Epithelial cell of prostate (primary cell): ENCODE measurements around the gene SMIM3.
A peak's percentile ranks its signal among the peaks of the same experiment; 100 is the strongest.
"Not testable (repeated sequence)": the region's sequence is repeated elsewhere in the genome, so short reads cannot be mapped to it uniquely, and the experiment has no call there.

ENCODE experiments used
- DNase-seq: peaks from one replicate; pipeline ENCODE4 v3.0.0-alpha.2; 2011; ENCODE audit warnings: low read depth, low spot score
- H3K27ac ChIP-seq: fragments of 450-650 bp; 2 replicates; pipeline ENCODE4 v1.5.1; 2017; ENCODE audit warnings: mild to moderate bottlenecking

Gene SMIM3

DNA sequence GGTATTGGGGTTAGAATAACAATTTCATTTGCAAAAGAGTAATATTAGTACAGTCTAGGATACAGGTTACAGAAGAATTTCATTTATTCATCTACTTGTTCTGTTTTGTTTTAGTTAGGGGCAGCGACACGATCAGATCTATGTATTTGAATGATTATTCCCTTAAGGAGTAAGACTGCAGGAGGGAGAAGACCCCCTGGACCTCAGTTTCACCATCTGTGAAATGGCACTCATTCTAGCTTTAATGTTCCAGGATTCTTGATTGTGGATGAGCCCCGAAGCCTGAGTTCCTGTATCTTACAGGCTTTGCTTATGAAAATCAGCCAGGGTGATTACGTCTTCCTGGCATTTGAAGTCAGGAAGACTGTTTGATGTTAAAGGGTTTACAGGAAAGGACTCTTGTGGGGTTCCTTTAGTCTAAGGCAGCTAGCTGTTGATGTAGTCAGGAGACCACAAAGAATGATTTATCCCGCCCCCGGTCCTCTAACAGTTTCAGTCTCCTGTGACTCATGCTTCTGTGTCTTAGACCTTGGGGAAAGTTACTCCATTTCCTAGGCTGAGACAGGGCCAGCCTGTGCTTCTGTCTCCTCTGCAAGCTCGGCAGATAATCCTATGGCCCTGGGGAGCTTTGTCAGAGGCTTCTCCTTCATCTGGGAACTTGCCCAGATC, 11.5 kb downstream of the SMIM3 start:
- H3K27ac ChIP-seq, result peak overlapping the region; percentile 85

GRCh38 chr5:150791536-150791935, 13.0 kb downstream of the SMIM3 start:
- DNase-seq, result no peak
- H3K27ac ChIP-seq, result peak overlapping the region; percentile 85

More for the DNA sequence above, 11.5 kb downstream of the SMIM3 start:
- DNase-seq, result peak; percentile 96

DNA sequence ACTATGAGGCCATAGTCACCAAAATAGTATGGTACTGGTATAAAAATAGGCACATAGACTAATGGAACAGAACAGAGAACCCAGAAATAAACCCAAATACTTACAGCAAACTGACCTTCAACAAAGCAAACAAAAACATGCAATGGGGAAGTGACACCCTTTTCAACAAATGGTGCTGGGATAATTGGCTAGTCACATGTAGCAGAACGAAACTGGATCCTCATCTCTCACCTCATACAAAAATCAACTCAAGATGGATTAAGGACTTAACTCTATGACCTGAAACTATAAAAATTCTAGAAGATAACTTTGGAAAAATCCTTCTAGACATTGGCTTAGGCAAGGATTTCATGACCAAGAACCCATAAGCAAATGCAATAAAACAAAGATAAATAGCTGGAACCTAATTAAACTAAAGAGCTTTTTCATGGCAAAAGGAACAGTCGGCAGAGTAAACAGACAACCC, 14.9 kb downstream of the SMIM3 start:
- not testable (repeated sequence) for DNase-seq

GRCh38 chr5:150794927-150795326, 16.4 kb downstream of the SMIM3 start:
- no peak overlapping the region for H3K27ac ChIP-seq
- DNase-seq, result no peak

More for the DNA sequence above, 14.9 kb downstream of the SMIM3 start:
- not testable (repeated sequence) for H3K27ac ChIP-seq

- no peak overlapping the region for H3K27ac ChIP-seq
- no peak for DNase-seq
These were observed 18.8 kb downstream of the SMIM3 start for GRCh38 chr5:150797384-150797783.

DNA sequence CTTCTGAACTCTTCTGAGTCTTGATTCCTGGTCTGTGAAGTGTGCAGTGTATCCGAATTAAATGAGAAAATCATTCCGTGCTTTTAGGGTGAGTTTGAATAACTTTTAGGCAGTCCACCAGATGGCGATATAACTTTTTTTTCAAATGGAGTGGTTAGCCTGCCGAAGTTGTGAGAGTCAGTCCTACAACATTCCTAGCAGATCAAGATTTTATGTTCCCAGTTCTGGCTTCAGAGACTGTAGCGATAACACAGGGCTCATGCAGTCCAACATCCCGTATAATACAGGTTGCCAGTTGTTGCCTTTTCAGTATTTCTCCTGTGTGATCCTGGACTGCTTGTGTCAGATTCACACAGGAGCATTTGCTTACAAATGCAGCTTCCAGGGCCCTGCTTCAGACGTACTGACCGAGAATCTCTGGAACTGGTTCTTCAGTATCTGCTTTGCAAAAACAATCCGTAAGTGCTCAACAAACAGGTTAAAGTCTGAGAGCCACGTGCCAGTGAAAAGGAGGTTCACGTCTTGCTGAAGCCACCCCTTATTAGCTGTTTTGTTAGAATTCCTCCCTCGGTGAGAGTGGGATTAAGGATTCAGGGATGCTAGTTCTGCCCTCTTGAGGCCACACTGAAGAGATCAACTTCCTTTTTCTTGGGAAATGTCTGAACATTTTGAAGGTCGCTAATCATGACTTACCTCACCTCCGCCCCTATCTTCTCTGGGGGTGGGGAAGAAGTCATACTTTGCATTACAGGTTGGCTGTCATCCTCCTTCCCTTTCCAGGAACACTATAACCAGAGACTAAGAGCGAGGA, 22.8 kb downstream of the SMIM3 start:
- H3K27ac ChIP-seq, result peak overlapping the region; percentile 33
- DNase-seq, result no peak

GRCh38 chr5:150804388-150804787, 25.8 kb downstream of the SMIM3 start:
- no peak for DNase-seq
- H3K27ac ChIP-seq, result no peak overlapping the region

DNA sequence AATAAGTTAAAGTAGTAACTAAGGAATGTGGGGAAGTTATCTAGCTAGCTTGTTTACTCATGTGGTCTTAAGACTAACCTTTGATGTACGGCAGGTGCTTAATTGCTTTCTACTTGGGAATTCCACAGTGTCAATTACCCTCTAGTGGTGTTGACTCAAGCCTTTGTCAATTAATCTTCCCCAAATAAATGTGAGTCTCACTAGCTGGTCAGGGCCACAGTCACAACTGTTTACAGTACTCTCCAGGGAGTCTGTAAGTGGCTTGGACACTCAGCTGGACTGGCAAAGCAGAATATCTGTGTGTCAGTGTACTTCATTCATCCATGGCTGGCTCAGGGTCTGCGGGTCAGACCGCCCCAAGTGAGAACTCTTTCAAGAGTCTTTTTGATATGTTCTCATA, 30.8 kb downstream of the SMIM3 start:
- no peak for DNase-seq

DNA sequence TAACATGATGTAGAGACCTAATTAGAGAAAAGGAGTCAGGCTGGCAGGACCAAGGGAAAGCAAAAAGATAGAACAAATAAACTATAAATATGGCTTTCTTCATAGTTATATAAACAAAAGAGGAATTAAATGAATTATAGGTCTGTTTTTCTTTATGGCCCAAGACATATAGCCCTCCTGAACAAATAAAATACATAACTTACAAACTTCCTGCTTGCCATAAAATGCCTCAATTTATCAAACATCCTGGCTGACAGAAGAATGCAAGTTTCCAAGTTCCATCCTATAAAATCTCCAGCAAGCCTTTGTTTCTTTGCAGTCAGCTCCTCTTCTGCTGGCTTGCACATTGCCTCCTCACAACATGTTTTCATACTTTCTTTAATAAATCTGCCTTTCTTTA, 36.5 kb downstream of the SMIM3 start:
- no peak for DNase-seq
- no peak overlapping the region for H3K27ac ChIP-seq

More for the DNA sequence above, 30.8 kb downstream of the SMIM3 start:
- no peak overlapping the region for H3K27ac ChIP-seq

DNA sequence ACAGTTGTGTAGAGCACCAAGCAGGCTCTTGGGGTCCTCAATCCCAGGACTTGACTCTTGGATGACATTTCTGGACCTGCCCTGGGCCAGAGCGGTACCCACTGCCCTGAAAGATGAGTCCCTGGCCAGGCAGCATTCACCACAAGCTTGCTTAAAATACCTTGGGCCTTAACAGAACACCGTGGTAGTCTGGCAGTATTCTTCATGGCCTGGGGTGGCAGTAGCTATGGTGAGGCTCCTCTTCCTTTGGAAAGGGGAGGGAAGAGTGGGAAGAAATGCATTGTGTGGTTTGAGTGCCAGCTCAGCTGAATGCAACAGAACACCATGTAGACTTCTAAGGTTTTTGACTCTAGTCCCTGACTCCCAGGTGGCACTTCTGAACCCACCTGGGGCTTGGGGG, 38.4 kb downstream of the SMIM3 start:
- no peak overlapping the region for H3K27ac ChIP-seq
- no peak for DNase-seq

DNA sequence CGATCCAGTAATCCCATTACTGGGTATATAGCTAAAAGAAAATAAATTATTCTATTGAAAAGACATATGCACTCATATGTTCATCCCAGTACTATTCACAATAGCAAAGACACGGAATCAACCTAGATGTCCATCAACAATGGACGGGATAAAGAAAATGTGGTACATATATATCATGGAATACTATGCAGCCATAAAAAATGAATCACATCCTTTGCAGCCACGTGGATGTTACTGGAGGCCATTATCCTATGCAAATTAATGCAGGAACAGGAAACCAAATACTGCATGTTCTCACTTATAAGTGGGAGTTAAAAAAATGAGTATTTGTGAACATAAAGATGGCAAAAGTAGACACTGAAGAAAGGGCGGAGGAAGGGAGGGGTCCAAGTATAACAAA, 51.2 kb downstream of the SMIM3 start:
- no peak overlapping the region for H3K27ac ChIP-seq
- no peak for DNase-seq

DNA sequence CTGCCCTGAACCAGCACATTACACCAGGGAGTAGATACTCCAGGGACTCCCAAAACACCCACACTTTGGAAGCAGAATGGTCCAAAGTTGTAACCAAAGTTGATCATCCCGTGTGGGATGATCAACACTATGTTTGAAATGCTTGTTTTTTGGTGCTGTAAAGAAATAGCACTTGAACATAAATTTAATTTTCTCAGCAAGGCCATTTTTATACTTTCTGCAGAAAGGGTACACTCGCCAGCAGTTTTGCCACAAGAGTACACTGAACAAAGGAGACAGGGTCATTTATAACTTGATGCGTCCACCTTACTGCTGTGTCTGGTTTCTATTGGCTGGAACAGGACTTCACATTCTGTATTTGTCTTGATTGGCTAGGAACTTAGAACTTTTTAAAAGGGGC, 53.3 kb downstream of the SMIM3 start:
- DNase-seq, result not testable (repeated sequence)

DNA sequence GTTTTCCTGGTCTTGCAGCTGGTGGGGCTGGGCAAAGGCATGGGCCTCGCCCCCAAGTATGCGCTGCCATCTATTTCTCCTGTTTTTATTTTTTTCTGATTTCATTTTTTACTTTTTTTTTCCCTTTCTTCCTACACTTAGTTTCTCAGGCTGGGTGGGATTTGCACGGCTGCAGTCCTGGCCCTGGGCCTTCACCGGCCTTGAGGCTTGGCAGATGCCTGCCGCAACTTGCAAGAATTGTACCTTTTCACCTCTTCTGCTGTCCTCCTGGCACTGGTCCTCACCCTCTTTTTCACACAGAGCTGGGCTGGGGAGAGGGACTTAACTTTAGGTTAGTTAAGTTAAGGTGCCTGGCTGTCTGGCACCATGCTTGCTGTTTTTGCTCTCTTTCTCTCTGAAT, 57.5 kb downstream of the SMIM3 start:
- no peak for DNase-seq
- H3K27ac ChIP-seq, result no peak overlapping the region

More for the DNA sequence above, 53.3 kb downstream of the SMIM3 start:
- H3K27ac ChIP-seq, result not testable (repeated sequence)

DNA sequence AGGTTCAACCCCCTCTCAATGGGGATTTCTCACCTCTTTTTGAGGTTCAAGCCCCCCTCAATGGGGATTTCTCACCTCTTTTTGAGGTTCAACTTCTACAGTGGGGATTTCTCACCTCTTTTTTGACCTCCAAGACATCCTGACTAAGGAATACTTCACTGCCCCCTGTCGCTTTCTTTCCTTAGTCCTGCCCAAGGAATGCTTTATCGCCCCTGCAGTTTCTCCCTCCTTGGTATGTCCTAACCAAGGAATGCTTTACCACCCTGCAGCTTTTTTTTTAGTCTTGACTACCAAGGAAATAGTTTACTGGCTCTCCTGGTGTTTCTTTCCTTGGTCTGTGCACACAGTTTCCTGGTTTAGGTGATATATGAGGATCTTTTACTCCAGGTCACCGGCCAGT, 58.1 kb downstream of the SMIM3 start:
- H3K27ac ChIP-seq, result no peak overlapping the region
- no peak for DNase-seq

DNA sequence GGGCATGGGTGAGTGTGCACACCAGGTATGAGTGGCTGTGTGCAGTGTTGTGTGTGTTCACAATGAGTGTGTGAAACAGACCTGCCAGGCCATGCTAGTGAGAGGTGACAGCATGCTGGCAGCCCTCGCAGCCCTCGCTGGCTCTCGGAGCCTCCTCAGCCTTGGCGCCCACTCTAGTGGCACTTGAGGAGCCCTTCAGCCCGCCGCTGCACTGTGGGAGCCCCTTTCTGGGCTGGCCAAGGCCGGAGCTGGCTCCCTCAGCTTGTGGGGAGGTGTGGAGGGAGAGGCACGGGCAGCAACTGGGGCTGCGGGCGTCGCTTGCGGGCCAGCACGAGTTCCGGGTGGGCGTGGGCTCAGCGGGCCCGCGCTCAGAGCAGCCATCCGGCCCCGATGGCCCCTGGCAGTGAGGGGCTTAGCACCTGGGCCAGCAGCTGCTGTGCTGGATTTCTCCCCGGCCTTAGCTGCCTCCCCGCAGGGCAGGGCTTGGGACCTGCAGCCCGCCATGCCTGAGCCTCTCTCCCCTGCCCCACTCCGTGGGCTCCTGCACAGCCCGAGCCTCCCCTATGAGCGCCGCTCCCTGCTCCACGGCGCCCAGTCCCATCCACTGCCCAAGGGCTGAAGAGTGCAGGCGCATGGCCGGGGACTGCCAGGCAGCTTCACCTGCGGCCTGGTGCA, 66.8 kb downstream of the SMIM3 start:
- DNase-seq, H3K27ac ChIP-seq: not testable (repeated sequence)

DNA sequence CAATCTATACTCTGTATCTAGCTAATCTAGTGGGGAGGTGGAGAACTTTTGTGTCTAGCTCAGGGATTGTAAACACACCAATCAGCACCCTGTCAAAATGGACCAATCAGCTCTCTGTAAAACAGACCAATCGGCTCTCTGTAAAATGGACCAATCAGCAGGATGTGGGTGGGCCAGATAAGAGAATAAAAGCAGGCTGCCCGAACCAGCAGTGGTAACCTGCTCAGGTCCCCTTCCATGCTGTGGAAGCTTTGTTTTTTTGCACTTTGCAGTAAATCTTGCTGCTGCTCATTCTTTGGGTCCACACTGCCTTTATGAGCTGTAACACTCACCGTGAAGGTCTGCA, 67.7 kb downstream of the SMIM3 start, which contains the start of gene IRGM:
IRGM (plus strand) TSS at position 214 of the 346 bp plus-strand sequence. CDS start 1,603 bp downstream, outside the sequence.
- DNase-seq, H3K27ac ChIP-seq: not testable (repeated sequence)
